Stimulated activated CD8-positive, alpha-beta memory T cell treated with anti-CD3 and anti-CD28 coated beads, Interleukin-7, amount 100 ng/mL, for 24 hours (primary cell): ENCODE results near the gene IGHMBP2.

Experiments used
- DNase-seq: peaks from one replicate; pipeline ENCODE4 v3.0.0-alpha.2; 2020; ENCODE audit warnings: low read depth

Gene IGHMBP2

DNA sequence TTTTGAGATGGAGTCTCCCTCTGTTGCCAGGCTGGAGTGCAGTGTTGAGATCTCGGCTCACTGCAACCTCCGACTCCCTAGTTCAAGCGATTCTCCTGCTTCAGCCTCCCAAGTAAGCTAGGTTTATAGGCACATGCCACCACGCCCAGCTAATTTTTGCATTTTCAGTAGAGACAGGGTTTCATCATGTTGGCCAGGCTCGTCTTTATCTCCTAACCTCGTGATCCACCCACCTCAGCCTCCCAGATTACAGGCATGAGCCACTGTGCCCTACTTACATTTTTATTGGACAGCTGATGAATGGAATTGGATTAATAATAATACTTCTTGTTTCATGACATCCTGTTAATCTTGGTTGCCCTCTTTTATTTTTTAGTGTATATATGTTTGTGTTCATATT is 80.1 kb downstream of the IGHMBP2 start:
- DNase-seq, result no peak

DNA sequence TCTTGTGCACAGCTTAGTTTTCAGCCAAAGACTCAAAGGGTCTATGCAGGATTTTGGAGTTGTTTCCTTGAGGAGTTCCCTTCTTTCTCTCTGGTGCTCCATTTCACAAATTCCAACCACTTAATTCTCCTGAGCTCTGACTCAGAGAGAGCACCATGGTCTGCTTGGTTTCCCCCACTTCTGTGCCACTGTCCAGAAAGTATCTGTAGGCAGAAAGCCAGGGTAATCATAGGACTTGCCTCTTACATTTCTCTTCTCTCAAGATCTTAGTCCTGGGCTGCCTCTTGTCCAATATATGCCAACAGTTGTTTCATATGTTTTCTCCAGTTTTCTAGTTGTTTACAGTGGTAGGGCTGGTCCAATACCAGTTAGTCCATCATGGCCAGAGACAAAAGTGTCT is 83.5 kb downstream of the IGHMBP2 start:
- no peak for DNase-seq

DNA sequence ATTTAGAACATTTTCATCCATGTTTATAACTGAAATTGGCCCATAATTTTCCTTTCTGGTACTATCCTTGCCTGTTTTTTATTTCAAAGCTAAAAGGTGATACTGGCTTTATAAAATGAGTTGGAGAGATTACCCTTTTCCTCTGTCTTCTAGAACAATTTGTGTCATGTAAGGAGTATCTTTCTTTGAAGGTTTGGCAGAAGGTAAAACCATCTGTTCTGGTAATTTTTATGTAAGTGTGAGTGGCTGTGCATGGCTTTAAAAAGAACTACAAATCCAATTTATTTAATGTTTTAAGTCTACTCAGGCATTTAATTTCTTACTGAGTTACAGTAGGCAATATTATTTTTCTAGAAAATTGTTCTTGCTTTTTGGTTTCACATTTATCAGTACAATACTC is 84.8 kb downstream of the IGHMBP2 start:
- DNase-seq, result no peak
